K562 (cell line): ENCODE data around the gene PNPO. TPM values are rescaled to one million over a fixed set of nuclear protein-coding genes. Genes with fewer than 3 reads are reported as not detected.

Experiments used
- ATAC-seq: fragments of 200-7000 bp; cut with Tn5 transposase; 3 replicates; pipeline ENCODE4 v1.9.1; 2020; ENCODE audit warnings: moderate library complexity
- BruUV-seq: library from RNA; stranded (reverse); fragments of 400-500 nt; replicated peaks from 2 replicates; lab custom pipeline; 2021; lab: Mats Ljungman, UMichigan
- CTCF ChIA-PET: fragments of 300-600 bp; formaldehyde crosslinking; extraction: SDS; loops from one replicate; lab custom pipeline; 2021; ENCODE audit warnings: low intra/inter-chr PET ratio; lab: Yijun Ruan, JAX
- POLR2A ChIA-PET: fragments of 300-600, 350-650 bp; sonication (Branson Sonifier 250); formaldehyde crosslinking; extraction: SDS; loops from one replicate; lab custom pipeline; 2021; ENCODE audit warnings: antibody characterized with exemption, inconsistent platforms; lab: Yijun Ruan, JAX
- DNase-seq, 4 experiments: peaks; one replicate each; pipeline versions ENCODE4 v3.0.0 to v3.0.0-alpha.2; 2011 to 2018; ENCODE audit warnings: low spot score in 3 of 4, mixed read lengths in 3 of 4; ENCODE audit errors: extremely low read depth in 1 of 4
- FAIRE-seq: peaks from 2 replicates; lab custom pipeline; 2011; peaks lifted over from hg19 to GRCh38; lab: Jason Lieb, UNC
- H2AFZ ChIP-seq: 2 replicates; pipeline ENCODE4 v1.6.0; 2011; ENCODE audit warnings: low read depth, low read length, control low read depth, inconsistent platforms
- H3K27ac ChIP-seq: fragments of 200-600 bp; 3 replicates; pipeline ENCODE4 v1.8.0; 2011; ENCODE audit warnings: low read depth, mild to moderate bottlenecking, control low read depth, inconsistent platforms, low read length, moderate library complexity, mixed read lengths; ENCODE audit errors: extremely low read depth
- H3K27me3 ChIP-seq, 2 experiments: fragments of 300-600 bp in 1 of 2; 2 replicates in 1 of 2; 3 replicates in 1 of 2; pipeline versions ENCODE4 v1.6.0 to v1.8.0; 2011; ENCODE audit warnings: inconsistent platforms in 2 of 2, low read length in 2 of 2, mild to moderate bottlenecking in 1 of 2, mixed read lengths in 1 of 2, moderate library complexity in 1 of 2; ENCODE audit not compliant: control insufficient read depth in 2 of 2, insufficient read depth in 2 of 2
- H3K36me3 ChIP-seq: fragments of 300-600 bp; 3 replicates; pipeline ENCODE4 v1.8.0; 2011; ENCODE audit warnings: mild to moderate bottlenecking, low read length, inconsistent platforms; ENCODE audit not compliant: control insufficient read depth, insufficient read depth
- H3K4me1 ChIP-seq, 2 experiments: fragments of 200-600 bp in 1 of 2; replicated peaks in 1 of 2; 2 replicates in 1 of 2; 3 replicates in 1 of 2; pipeline versions ENCODE4 v1.5.1 to v1.8.0; 2011; ENCODE audit warnings: inconsistent platforms in 2 of 2, low read length in 2 of 2, mild to moderate bottlenecking in 1 of 2, mixed read lengths in 1 of 2, moderate library complexity in 1 of 2; ENCODE audit not compliant: control insufficient read depth in 2 of 2, insufficient read depth in 2 of 2
- H3K4me2 ChIP-seq: 2 replicates; pipeline ENCODE4 v1.6.1; 2011; ENCODE audit warnings: low read length, control low read depth, inconsistent platforms, mixed read lengths; ENCODE audit not compliant: insufficient read depth
- H3K4me3 ChIP-seq: fragments of 200-600 bp; sonication (generic), shearing (Covaris generic); 2 replicates; pipeline ENCODE4 v1.5.1; 2016; ENCODE audit warnings: control low read depth, inconsistent platforms
- H3K79me2 ChIP-seq: fragments of 200-600 bp; 3 replicates; pipeline ENCODE4 v1.8.0; 2011; ENCODE audit warnings: low read length, inconsistent platforms; ENCODE audit not compliant: control insufficient read depth, insufficient read depth
- H3K9ac ChIP-seq, 2 experiments: 2 replicates each; pipeline versions ENCODE4 v1.6.0 to v1.6.1; 2011; ENCODE audit warnings: low read depth in 2 of 2, low read length in 2 of 2, control low read depth in 1 of 2, inconsistent platforms in 1 of 2, mild to moderate bottlenecking in 1 of 2, mixed read lengths in 1 of 2; ENCODE audit not compliant: insufficient read depth in 1 of 2
- H3K9me1 ChIP-seq: one replicate; pipeline ENCODE4 v1.6.0; 2011; ENCODE audit warnings: inconsistent platforms, mild to moderate bottlenecking, low read length, moderate library complexity; ENCODE audit not compliant: control insufficient read depth, insufficient read depth
- H3K9me3 ChIP-seq: replicated peaks from 2 replicates; pipeline ENCODE4 v1.5.1; 2011; ENCODE audit warnings: low read depth, low read length, inconsistent platforms; ENCODE audit not compliant: control insufficient read depth, insufficient read depth
- H4K20me1 ChIP-seq: replicated peaks from 2 replicates; pipeline ENCODE4 v1.6.1; 2011; ENCODE audit warnings: low read length, inconsistent platforms, mixed read lengths; ENCODE audit not compliant: control insufficient read depth, insufficient read depth
- ARID3A ChIP-seq: IDR thresholded peaks from 2 replicates; pipeline ENCODE4 v1.6.1; 2012; ENCODE audit warnings: low read depth, low read length, improper control_type of control experiment, borderline replicate concordance
- ATF1 ChIP-seq, 2 experiments: fragments of 450-650 bp in 1 of 2; IDR thresholded peaks; 2 replicates each; pipeline ENCODE4 v1.6.1; 2016; ENCODE audit warnings: missing compliant biosample characterization in 1 of 2, missing genetic modification characterization in 1 of 2
- ATF7 ChIP-seq: fragments of 450-650 bp; IDR thresholded peaks from 2 replicates; pipeline ENCODE4 v1.7.1; 2014; ENCODE audit warnings: mild to moderate bottlenecking, moderate library complexity
- HOXB6 ChIP-seq: fragments of 250-450 bp; sonication (Bioruptor Pico); IDR thresholded peaks from 2 replicates; pipeline ENCODE4 v1.5.1; 2022; ENCODE audit warnings: mild to moderate bottlenecking, borderline replicate concordance
- ZBTB17 ChIP-seq: fragments of 450-650 bp; formaldehyde crosslinking; IDR thresholded peaks from 2 replicates; pipeline ENCODE4 v1.4.0; 2020; ENCODE audit warnings: mild to moderate bottlenecking
- ZNF121 ChIP-seq: sonication (generic); formaldehyde crosslinking; conservative IDR thresholded peaks from 2 replicates; pipeline ENCODE4 v1.8.0; 2022; ENCODE audit warnings: missing genetic modification reagents
- ZNF175 ChIP-seq: fragments of 200-800 bp; sonication (Bioruptor generic); IDR thresholded peaks from 2 replicates; pipeline ENCODE4 v1.6.1; 2016; ENCODE audit warnings: low read depth, mild to moderate bottlenecking, missing genetic modification characterization, missing compliant biosample characterization
- ZNF584 ChIP-seq: fragments of 200-800 bp; sonication (Bioruptor generic); IDR thresholded peaks from 2 replicates; pipeline ENCODE4 v1.6.1; 2016; ENCODE audit warnings: low read depth, mild to moderate bottlenecking, missing genetic modification characterization, missing compliant biosample characterization
- ZNF695 ChIP-seq: fragments of 450-650 bp; formaldehyde crosslinking; IDR thresholded peaks from 2 replicates; pipeline ENCODE4 v1.4.0; 2020; ENCODE audit warnings: mild to moderate bottlenecking, moderate library complexity
- WGBS: fragments of 100-300 bp; shearing (Covaris generic); methylation state at CpG from one replicate; pipeline ENCODE4 v1.1.6; 2016; ENCODE audit warnings: low coverage, mixed read lengths; ENCODE audit not compliant: insufficient coverage; ENCODE audit errors: missing lambda C conversion rate; 5-methylcytosine and 5-hydroxymethylcytosine counted together
- in situ Hi-C: fragments of 300-500 bp; cut with MboI; formaldehyde crosslinking; loops from 4 replicates; pipeline ENCODE4 v1.15.0; 2018; ENCODE audit warnings: inconsistent platforms, mixed read lengths
- intact Hi-C: fragments of 100-400 bp; cut with micrococcal nuclease; formaldehyde crosslinking; loops from 2 replicates; pipeline ENCODE4 v1.14.2; 2022
- polyA plus RNA-seq, 8 experiments: library from polyadenylated mRNA; depleted of rRNA in 4 of 8; stranded (reverse) in 5 of 8; unstranded in 3 of 8; fragments of >200 nt; fragmentation: Nextera tagmentation in 2 of 8; fragmentation: Illumina TruSeq in 1 of 8; extraction: Ambion mirVana in 2 of 8; extraction: Trizol in 1 of 8; gene quantifications; 2 replicates each; pipeline versions ENCODE4 v1.2.1 to v1.2.3, GENCODE V29; 2011 to 2014; ENCODE audit warnings: inconsistent platforms in 1 of 8, missing spikeins in 1 of 8
- total RNA-seq, 7 experiments: library from RNA; depleted of rRNA in 6 of 7; stranded (reverse); fragments of >200 nt in 6 of 7; fragmentation: Illumina TruSeq in 2 of 7; extraction: Trizol in 2 of 7; gene quantifications; 2 replicates each; pipeline versions ENCODE4 v1.2.1 to v1.2.3, GENCODE V29; 2011 to 2021; ENCODE audit warnings: low replicate concordance in 1 of 7

The PNPO gene
- total and polyA plus RNA-seq, 9 of the 15 experiments (the other 6 are each of a cell fraction or from before 2014, with no cell fraction given): 16.6 to 39.0 (median 27.4) TPM

GRCh38 chr17:47946516-47946915 is 5.1 kb downstream of the PNPO start:
- Histone ChIP-seq H3K9ac (peak overlapping the region in 1 of 2 experiments; percentile 69; a peak in 1 of 4 replicates), H3K4me1 (peaks cover 12 to 19% of the 10 kb centered on the region in 2 experiments; a peak in 4 of 5 replicates), H3K27ac (peak overlapping the region; percentile 53; the same call in 2 of the 3 replicates), H3K79me2 (peaks cover 20% of the 10 kb centered on the region), H3K9me3 (no peaks in the 10 kb centered on the region), H4K20me1 (no peaks in the 10 kb centered on the region), H3K36me3 (peaks cover 69% of the 10 kb centered on the region), H3K27me3 (no peaks in the 10 kb centered on the region), H3K4me2 (no peak overlapping the region), H2AFZ (no peak overlapping the region), H3K4me3 (no peak overlapping the region), H3K9me1 (no peaks in the 10 kb centered on the region)
- intact Hi-C loops (loop anchor here (2.0 kb wide), 2 partner anchors 52 to 106 kb away; partner anchors contain the start of gene SCRN2), in situ Hi-C loops (no loop called here)
- ATAC-seq (no peak), FAIRE-seq (no peak), DNase-seq (no peak)
- no peak for TF ChIP-seq HOXB6 (CRISPR knock-in tag)
- BruUV-seq: no TSS peak
- ChIA-PET CTCF (interaction anchor here (0.5 to 1.7 kb wide), 5 partner anchors 73 to 127 kb away, joined by 3 to 11 read pairs (median 3); partner anchors contain the start of gene SCRN2), POLR2A (interaction anchor here (0.6 to 1.0 kb wide), 8 partner anchors 11 to 102 kb away, joined by 3 to 6 read pairs (median 3); partner anchors contain the start of genes CDK5RAP3 and PRR15L)
- 59% methylated on average over 6 of the region's 6 CpGs for WGBS

GRCh38 chr17:47946929-47947397 is 5.6 kb downstream of the PNPO start:
- Histone ChIP-seq H3K36me3 (peaks cover 69% of the 10 kb centered on the region), H4K20me1 (no peaks in the 10 kb centered on the region), H3K27ac (peak overlapping the region; percentile 57; the same call in 2 of the 3 replicates), H3K27me3 (no peaks in the 10 kb centered on the region), H3K4me3 (no peak overlapping the region), H3K9me3 (no peaks in the 10 kb centered on the region), H3K9ac (no peak overlapping the region), H3K4me2 (no peak overlapping the region), H3K79me2 (peaks cover 15% of the 10 kb centered on the region), H3K4me1 (peaks cover 9 to 19% of the 10 kb centered on the region in 2 experiments; a peak in 3 of 5 replicates), H3K9me1 (no peaks in the 10 kb centered on the region), H2AFZ (no peak overlapping the region)
- in situ Hi-C loops (no loop called here), intact Hi-C loops (loop anchor here (2.0 kb wide), 2 partner anchors 52 to 106 kb away; partner anchors contain the start of gene SCRN2)
- FAIRE-seq (peak; percentile 92), ATAC-seq (peak; percentile 92), DNase-seq (peak; percentile 88 to 93 (median 93))
- ChIA-PET CTCF (interaction anchor here (0.5 to 1.7 kb wide), 6 partner anchors 69 to 301 kb away, joined by 3 to 11 read pairs (median 3); partner anchors contain the start of gene SCRN2), POLR2A (interaction anchor here (0.6 to 1.0 kb wide), 9 partner anchors 11 to 103 kb away, joined by 3 to 6 read pairs (median 3); partner anchors contain the start of genes CDK5RAP3 and PRR15L)
- BruUV-seq: no TSS peak
- WGBS: 6% methylated on average over 2 of the region's 2 CpGs
- TF ChIP-seq ZNF175 (no peak), ZNF121 (CRISPR knock-in tag) (no peak), ZNF695 (CRISPR knock-in tag) (no peak), ATF1 (CRISPR knock-in tag; IDR thresholded peaks at IDR 0.05) (no peak), ATF1 (tag; IDR thresholded peaks at IDR 0.05) (peak; percentile 28; the same call in 1 of the 2 replicates), ARID3A (peak; percentile 95; the same call in 1 of the 2 replicates), ATF7 (peak; percentile 37; the same call in 1 of the 2 replicates), ZNF584 (CRISPR knock-in tag) (no peak), ZBTB17 (CRISPR knock-in tag) (no peak)
